Measurements from ENCODE around the gene CACNB1.

Gene CACNB1

DNA sequence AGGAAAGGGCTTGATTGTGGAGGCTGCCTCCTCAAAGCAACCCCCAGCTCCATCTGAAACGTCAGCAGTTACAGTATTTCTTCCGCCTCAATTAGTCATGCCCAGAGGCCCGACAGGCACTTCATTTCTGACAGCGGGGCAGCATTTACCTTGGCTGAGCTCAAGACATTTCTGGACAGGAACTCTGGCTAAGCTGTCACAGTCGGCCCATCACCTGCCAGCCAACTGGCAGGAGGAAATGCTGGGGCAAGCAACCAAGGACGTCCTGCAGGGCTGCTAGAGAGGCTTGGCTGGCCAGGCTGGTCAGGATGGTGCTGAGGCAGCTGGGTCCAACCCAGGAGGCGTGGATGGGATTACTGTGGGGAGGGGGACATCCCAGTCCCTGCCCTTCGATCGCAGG, 73.8 kb downstream of the CACNB1 start:
- DNase-seq (ENCODE audit: low read depth) = no peak
